Activated T-cell treated with anti-CD3 and anti-CD28 coated beads, Interleukin-2, amount 50 U/mL, for 72 hours (primary cell): ENCODE measurements around the gene C5orf22. TPM values are rescaled to one million over a fixed set of nuclear protein-coding genes. Genes with fewer than 3 reads are reported as not detected.

Source experiments
- ATAC-seq, 2 donors: fragments of 150-1000 bp; cut with Tn5 transposase; replicated peaks in 1 of 2; 2 replicates each; pipeline ENCODE4 v1.10.0; 2021; ENCODE audit warnings: moderate library complexity in 2 of 2, mild to moderate bottlenecking in 1 of 2
- DNase-seq, 2 donors: peaks; one replicate each; pipeline ENCODE4 v3.0.0; 2021 to 2022; ENCODE audit warnings: mixed read lengths in 1 of 2
- H3K27ac Mint-ChIP-seq: one replicate; pipeline ENCODE4 v1.8.0; 2022; ENCODE audit warnings: mild to moderate bottlenecking, moderate library complexity, mixed read lengths
- H3K27me3 Mint-ChIP-seq: one replicate; pipeline ENCODE4 v1.8.0; 2022; ENCODE audit warnings: low read depth, mixed read lengths
- H3K36me3 Mint-ChIP-seq, 2 donors: one replicate each; pipeline ENCODE4 v1.8.0; 2022; ENCODE audit warnings: mixed read lengths in 2 of 2, mild to moderate bottlenecking in 1 of 2; ENCODE audit not compliant: insufficient read depth in 2 of 2
- H3K4me1 Mint-ChIP-seq: one replicate; pipeline ENCODE4 v1.8.0; 2022; ENCODE audit warnings: low read depth, mixed read lengths
- H3K4me3 Mint-ChIP-seq, 2 donors: one replicate each; pipeline ENCODE4 v1.8.0; 2022; ENCODE audit warnings: mild to moderate bottlenecking in 2 of 2, mixed read lengths in 2 of 2, moderate library complexity in 2 of 2
- H3K9me3 Mint-ChIP-seq, 2 donors: one replicate each; pipeline ENCODE4 v1.8.0; 2022; ENCODE audit warnings: mixed read lengths in 2 of 2
- total RNA-seq, 2 donors: library from RNA; stranded (reverse); gene quantifications; one replicate each; pipeline ENCODE4 v1.2.3, GENCODE V29; 2022

Gene C5orf22
- 10 to 100 TPM; 31.3 to 35.0 TPM for total RNA-seq

DNA sequence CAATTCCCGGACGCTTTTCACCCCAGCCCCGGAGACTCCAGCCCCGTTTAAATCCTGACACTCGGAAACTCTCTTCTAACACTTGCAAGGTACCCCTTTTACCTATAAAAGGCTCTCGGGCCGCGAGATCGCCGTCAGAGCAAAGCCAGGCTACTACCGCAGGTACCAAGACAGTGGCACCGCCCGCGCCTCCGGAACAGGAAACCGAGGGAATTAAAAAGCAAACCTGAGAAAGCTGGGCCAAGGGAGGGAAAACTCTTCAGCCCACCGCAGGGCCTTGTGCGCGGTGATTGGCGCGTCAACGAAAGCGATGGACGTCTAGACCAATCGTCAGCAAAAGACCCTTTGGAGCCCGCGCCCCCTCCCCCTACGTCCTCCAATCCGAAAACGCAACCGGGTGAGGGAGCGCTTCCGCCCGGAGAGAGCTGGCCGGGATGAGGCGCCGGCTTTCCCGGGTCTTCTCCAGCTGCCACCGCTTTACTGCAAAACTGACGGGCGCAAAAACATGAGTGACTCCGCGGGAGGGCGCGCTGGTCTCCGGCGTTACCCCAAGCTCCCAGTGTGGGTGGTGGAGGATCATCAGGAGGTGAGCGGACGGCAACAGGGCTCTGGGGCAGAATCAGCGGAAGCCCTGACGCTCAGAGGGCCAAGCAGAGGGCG, at the start of gene C5orf22, which contains the start of gene DROSHA:
Gene C5orf22 (plus strand): TSS at position 414 of the 660 bp plus-strand sequence. CDS start 92 bp downstream, at position 506.
Gene DROSHA (minus strand): TSS at position 206 of the 660 bp plus-strand sequence. CDS start 3,034 bp downstream, outside the sequence.
- peaks cover 9 to 14% of the 10 kb centered on the region in 2 donors for H3K36me3 Mint-ChIP-seq
- no peaks in the 10 kb centered on the region for H3K27me3 Mint-ChIP-seq
- peak within 1 kb of the TSS; percentile 94 for H3K4me3 Mint-ChIP-seq
- peak within 1 kb of the TSS; percentile 99 for H3K27ac Mint-ChIP-seq
- ATAC-seq (peak; percentile 97 to 98), DNase-seq (peak; percentile 92 to 96)
- H3K4me1 Mint-ChIP-seq = peaks cover 61% of the 10 kb centered on the region
- no peaks in the 10 kb centered on the region for H3K9me3 Mint-ChIP-seq

DNA sequence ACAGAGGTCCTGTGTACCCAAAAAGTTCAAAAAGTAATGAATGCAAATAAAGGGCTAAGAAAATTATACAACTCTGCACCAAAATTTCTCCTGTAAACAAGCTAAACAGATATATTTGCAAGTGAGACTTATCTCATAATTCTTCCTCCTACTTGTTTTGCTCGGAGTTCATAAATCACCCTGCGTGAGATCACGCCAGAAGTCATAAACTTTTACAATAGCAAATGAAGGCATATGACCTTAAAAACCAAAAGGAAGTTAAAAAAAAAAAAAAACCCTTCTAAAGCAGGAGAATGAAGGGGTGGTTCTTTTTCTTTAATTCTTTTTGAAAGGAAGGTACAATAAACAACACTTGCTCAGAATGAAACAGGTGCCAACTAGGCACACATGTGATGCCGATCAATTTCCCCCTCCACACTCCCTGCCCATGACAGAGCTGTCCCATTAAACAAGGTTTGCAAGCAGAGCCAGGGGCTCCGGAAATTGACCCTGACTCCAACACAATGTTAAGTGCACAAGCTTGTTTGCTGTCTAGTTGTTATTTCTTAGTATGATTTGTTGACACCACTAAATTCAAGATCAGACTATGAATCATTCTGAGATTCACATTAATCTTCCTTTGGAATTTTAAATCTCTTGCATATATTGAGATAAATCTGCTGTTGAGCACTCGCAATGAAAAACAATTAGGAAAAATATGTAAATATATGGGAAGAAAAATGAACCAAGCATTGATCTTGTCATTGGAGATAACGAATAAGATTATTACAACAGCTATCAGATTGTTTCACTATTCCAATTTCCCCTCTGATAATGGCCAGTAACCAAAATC, 46.5 kb upstream of the C5orf22 start:
- H3K36me3 Mint-ChIP-seq = peaks cover 5 to 18% of the 10 kb centered on the region in 2 donors
- ATAC-seq = no peak
- no peaks in the 10 kb centered on the region for H3K27me3 Mint-ChIP-seq
- H3K4me3 Mint-ChIP-seq = no peak overlapping the region
- H3K4me1 Mint-ChIP-seq = no peaks in the 10 kb centered on the region
- no peak overlapping the region for H3K27ac Mint-ChIP-seq
- DNase-seq = no peak
- no peaks in the 10 kb centered on the region for H3K9me3 Mint-ChIP-seq

DNA sequence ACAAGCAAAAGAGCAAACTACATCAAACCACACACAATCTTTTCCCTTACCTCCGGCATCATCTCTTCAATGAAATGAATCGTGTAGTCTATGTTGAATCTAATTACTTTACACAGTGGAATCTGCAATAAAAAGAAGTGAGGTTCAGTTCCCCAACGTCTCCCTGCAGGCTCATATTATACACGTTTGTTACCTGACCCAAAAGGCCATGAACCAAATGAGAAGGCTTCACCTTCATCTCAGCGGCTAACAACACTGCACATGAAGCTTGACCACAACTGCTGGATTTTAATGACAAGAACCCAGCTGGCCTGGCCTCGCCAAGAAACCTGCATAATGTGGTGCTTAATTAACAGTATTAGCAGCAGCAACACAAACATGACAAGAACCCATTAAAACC, 45.7 kb upstream of the C5orf22 start:
- H3K9me3 Mint-ChIP-seq = no peaks in the 10 kb centered on the region
- no peak overlapping the region for H3K27ac Mint-ChIP-seq
- H3K4me3 Mint-ChIP-seq = no peak overlapping the region
- no peak for ATAC-seq
- peaks cover 5 to 21% of the 10 kb centered on the region in 2 donors for H3K36me3 Mint-ChIP-seq
- DNase-seq = no peak
- no peaks in the 10 kb centered on the region for H3K4me1 Mint-ChIP-seq
- H3K27me3 Mint-ChIP-seq = no peaks in the 10 kb centered on the region

DNA sequence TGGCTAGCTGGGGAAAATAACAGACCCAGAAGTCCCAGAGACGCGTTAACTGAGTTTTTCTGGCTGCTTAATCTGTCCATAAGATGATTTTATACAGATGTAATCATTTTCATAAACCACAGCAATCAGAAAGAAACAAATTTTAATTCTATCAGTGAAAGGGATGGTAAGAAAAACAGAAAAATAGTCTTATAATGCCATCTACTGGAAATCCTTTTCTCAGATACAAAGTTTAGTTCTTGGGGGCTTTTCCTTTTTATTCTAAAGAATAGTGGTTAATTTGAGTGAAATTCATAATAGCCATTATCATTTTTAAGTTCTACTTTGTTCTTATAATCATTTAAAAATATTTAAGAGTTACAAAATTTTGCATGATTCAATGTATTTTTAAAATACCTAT, 44.6 kb upstream of the C5orf22 start:
- H3K4me3 Mint-ChIP-seq = no peak overlapping the region
- no peaks in the 10 kb centered on the region for H3K27me3 Mint-ChIP-seq
- ATAC-seq (no peak), DNase-seq (no peak)
- no peaks in the 10 kb centered on the region for H3K4me1 Mint-ChIP-seq
- peaks cover 2 to 18% of the 10 kb centered on the region in 2 donors for H3K36me3 Mint-ChIP-seq
- no peaks in the 10 kb centered on the region for H3K9me3 Mint-ChIP-seq
- no peak overlapping the region for H3K27ac Mint-ChIP-seq

DNA sequence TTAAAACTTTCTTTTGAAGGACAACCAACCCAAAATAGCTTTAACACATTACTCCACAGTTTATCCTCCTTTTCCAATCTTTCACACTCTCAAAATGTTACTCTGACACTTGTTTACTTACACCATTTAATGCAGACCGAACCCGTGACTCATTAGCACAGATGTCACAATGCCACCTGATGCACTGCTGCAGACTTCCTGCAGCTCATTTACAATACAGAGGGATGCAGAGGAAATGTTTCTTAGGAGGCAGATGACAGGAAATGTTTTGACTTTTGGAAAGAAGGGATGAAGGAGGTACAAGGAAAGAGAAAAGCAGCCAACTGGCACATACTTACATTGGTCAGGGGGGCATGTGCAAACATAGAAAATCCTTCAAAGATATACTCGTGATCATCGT, 39.2 kb upstream of the C5orf22 start:
- Mint-ChIP-seq H3K36me3 (peaks cover 2 to 23% of the 10 kb centered on the region in 2 donors), H3K4me3 (no peak overlapping the region), H3K9me3 (no peaks in the 10 kb centered on the region), H3K27me3 (no peaks in the 10 kb centered on the region), H3K4me1 (no peaks in the 10 kb centered on the region), H3K27ac (no peak overlapping the region)
- no peak for DNase-seq
- no peak for ATAC-seq

DNA sequence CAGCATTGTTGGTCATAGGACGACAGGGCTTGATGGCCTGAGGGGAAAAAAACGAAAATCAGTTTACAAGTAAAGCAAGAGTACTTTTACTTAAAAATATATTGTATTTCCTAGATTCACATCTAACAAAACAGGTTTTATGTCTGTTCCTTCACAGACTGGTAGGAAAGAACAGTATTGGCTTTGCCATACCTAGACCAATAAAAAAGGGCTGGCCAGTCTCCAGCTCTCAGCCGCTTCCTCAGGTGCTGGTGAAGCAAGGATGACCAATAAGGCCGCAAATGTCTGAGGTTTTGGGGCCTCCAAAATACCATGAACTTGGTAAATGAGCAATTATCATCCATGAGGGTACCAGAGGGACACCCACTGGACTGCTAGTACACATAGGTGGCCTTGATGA, 36.8 kb upstream of the C5orf22 start:
- H3K4me1 Mint-ChIP-seq = no peaks in the 10 kb centered on the region
- DNase-seq (no peak), ATAC-seq (no peak)
- H3K27ac Mint-ChIP-seq = no peak overlapping the region
- no peaks in the 10 kb centered on the region for H3K9me3 Mint-ChIP-seq
- no peak overlapping the region for H3K4me3 Mint-ChIP-seq
- peaks cover 1 to 21% of the 10 kb centered on the region in 2 donors for H3K36me3 Mint-ChIP-seq
- no peaks in the 10 kb centered on the region for H3K27me3 Mint-ChIP-seq

DNA sequence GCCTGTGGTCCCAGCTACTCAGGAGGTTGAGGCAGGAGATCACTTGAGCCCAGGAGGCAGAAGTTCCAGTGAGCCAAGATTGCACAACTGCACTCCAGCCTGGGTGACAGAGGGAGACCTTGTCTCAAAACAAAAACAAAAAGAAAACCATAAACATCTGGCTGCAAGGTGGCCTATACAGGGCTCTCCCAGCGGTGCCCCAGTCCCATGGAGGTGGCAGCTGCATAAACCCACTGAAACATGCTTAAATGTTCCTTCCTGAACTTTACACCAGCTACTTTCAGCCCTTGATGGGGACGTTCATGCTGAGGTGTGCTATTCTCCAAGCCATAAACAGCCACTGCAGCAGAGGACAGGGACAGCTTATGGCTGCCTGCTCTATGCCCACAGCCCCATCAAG, 35.8 kb upstream of the C5orf22 start:
- Mint-ChIP-seq H3K9me3 (no peaks in the 10 kb centered on the region), H3K27me3 (no peaks in the 10 kb centered on the region), H3K4me1 (no peaks in the 10 kb centered on the region), H3K27ac (no peak overlapping the region), H3K36me3 (peaks cover 3 to 18% of the 10 kb centered on the region in 2 donors), H3K4me3 (no peak overlapping the region)
- DNase-seq (no peak), ATAC-seq (no peak)

DNA sequence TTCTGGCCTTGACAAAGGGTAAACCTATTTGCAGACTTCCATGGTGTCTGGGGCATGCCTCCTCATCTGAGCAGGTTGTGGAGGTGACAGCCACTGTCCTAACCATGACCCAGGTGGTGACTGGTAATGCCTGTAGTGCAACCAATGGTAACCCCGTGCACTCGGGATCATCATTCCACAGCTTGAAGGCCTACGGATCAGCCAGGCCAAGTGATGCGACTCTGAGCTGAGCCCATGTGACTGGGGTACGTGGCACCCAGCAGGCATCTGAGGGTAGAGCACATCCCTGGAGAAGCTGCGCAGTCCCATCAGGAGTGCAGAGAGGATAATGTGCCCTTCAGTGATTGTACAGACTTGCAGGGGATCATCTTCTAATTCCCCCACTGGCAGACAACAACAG, 35.2 kb upstream of the C5orf22 start:
- ATAC-seq (no peak), DNase-seq (no peak)
- H3K4me1 Mint-ChIP-seq = no peaks in the 10 kb centered on the region
- H3K4me3 Mint-ChIP-seq = no peak overlapping the region
- peaks cover 3 to 17% of the 10 kb centered on the region in 2 donors for H3K36me3 Mint-ChIP-seq
- no peaks in the 10 kb centered on the region for H3K27me3 Mint-ChIP-seq
- no peak overlapping the region for H3K27ac Mint-ChIP-seq
- H3K9me3 Mint-ChIP-seq = no peaks in the 10 kb centered on the region

DNA sequence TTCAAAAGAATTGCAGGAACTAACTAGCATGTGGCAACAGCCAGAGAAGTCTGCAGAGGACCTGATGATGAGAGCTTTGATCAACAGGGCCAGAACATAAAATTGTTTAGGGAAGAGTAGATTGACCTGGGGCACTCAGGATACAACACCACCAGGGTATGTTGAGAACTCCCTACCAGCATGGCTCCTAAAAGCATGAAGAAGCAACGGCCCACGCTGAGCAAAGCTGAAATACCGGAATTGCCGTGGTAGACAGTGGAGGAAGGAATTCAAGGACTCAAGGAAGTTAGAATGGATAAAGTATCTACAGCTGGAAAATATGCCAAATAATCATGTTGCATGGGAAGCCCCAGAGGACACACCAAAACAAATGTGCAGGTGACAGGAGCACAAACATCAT, 31.8 kb upstream of the C5orf22 start:
- Mint-ChIP-seq H3K4me3 (no peak overlapping the region), H3K4me1 (no peaks in the 10 kb centered on the region), H3K9me3 (no peaks in the 10 kb centered on the region), H3K27ac (no peak overlapping the region), H3K36me3 (peaks cover 13 to 25% of the 10 kb centered on the region in 2 donors), H3K27me3 (no peaks in the 10 kb centered on the region)
- DNase-seq = no peak
- ATAC-seq = no peak

DNA sequence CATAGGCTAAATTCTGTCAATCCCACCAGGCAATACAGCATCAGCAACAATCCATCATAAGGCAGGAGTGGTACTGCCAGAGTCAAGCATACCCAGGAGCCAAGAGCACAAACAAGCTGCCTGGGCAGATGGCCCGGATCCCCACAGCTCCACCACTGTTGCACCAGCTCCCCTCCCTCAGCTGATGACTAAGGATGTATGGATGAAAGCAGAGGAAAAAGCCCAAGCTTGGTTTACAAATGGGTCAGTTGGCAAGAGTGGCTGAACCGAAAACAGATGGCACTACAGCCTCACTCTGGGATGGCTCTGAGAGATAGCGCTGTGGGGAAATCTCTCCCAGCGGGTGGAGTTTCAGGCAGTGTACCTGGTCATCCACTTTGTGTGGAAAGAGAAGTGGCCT, 29.6 kb upstream of the C5orf22 start:
- H3K4me3 Mint-ChIP-seq = no peak overlapping the region
- H3K4me1 Mint-ChIP-seq = no peaks in the 10 kb centered on the region
- no peak overlapping the region for H3K27ac Mint-ChIP-seq
- H3K36me3 Mint-ChIP-seq = peaks cover 13 to 23% of the 10 kb centered on the region in 2 donors
- H3K27me3 Mint-ChIP-seq = no peaks in the 10 kb centered on the region
- ATAC-seq (no peak), DNase-seq (no peak)
- H3K9me3 Mint-ChIP-seq = no peaks in the 10 kb centered on the region

DNA sequence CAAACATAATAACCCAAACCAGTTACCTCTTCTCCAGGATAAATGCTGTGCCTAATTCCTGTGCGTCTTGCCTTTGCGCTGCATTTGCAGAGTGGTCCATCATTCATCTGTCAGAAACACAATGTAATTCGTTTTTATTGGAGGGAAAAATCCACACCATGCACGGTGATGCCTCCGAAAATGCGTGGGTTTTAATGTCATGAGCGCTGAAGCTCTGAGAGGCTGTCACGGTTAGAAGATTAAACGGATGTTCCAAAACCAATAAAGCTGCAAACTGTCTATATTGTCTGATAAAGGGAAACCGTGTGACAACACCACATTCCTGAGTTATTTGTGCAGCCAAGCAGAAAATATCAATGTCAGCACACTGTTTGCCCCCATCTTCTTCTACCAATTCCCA, 27.6 kb upstream of the C5orf22 start:
- no peaks in the 10 kb centered on the region for H3K27me3 Mint-ChIP-seq
- H3K4me1 Mint-ChIP-seq = no peaks in the 10 kb centered on the region
- H3K36me3 Mint-ChIP-seq = peaks cover 15 to 28% of the 10 kb centered on the region in 2 donors
- no peak overlapping the region for H3K4me3 Mint-ChIP-seq
- no peaks in the 10 kb centered on the region for H3K9me3 Mint-ChIP-seq
- DNase-seq = no peak
- ATAC-seq = no peak
- no peak overlapping the region for H3K27ac Mint-ChIP-seq

DNA sequence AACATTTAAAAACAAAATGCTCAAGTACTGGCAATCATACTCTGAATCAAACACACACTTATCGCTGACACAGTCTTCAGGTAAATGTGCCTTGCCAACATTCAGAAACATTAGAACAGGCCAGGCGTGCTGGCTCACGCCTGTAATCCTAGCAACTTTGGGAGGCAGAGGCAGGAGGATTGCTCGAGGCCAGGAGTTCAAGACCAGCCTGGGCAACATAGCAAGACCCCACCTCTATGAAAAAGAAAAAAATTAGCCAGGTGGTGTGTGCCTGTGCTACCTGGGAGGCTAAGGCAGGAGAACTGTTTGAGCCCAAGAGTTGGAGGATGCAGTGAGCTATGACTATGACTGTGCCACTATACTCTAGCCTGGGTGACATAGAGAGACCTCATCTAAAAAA, 20.8 kb upstream of the C5orf22 start:
- Mint-ChIP-seq H3K27ac (no peak overlapping the region), H3K27me3 (no peaks in the 10 kb centered on the region), H3K4me3 (no peak overlapping the region), H3K36me3 (peaks cover 15 to 21% of the 10 kb centered on the region in 2 donors), H3K9me3 (no peaks in the 10 kb centered on the region), H3K4me1 (no peaks in the 10 kb centered on the region)
- DNase-seq (no peak), ATAC-seq (no peak)

DNA sequence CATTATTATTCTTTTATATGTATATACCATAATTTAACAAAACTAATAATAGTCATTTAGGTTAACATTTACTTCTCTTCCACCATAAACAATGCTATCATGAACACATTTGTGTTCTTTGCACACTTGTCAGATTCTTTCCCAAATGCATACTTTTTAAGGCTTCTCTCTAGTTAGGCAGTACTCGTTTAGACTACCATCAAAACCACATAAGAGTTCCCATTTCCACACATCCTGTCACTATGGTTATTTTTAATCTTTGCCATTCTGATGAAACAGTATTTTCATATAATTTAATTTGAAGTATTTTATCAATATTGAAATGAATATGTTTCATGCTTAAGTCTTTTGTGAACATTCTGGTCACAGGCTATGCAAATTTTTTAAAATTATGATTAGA, 15.3 kb upstream of the C5orf22 start:
- H3K4me3 Mint-ChIP-seq = no peak overlapping the region
- ATAC-seq = no peak

More for the DNA sequence above, 15.3 kb upstream of the C5orf22 start:
- no peaks in the 10 kb centered on the region for H3K9me3 Mint-ChIP-seq
- no peaks in the 10 kb centered on the region for H3K4me1 Mint-ChIP-seq
- H3K27me3 Mint-ChIP-seq = no peaks in the 10 kb centered on the region
- no peak for DNase-seq
- peaks cover 5 to 15% of the 10 kb centered on the region in 2 donors for H3K36me3 Mint-ChIP-seq
- H3K27ac Mint-ChIP-seq = no peak overlapping the region
